ENCODE measurements around the gene SOBP.

- TF ChIP-seq CTCF (IDR thresholded peaks at IDR 0.05) = no peak
- no peak for TF ChIP-seq POLR2A (IDR thresholded peaks at IDR 0.05)
These were observed 65.5 kb downstream of the SOBP start for GRCh38 chr6:107555449-107555848.

Measured in thyroid gland (tissue), 4 donors.